NCI-H2227 (cell line): ENCODE measurements around the gene PET117.
"Not testable (repeated sequence)": the region's sequence is repeated elsewhere in the genome, so short reads cannot be mapped to it uniquely, and the experiment has no call there.

Experiments used
- DNase-seq: peaks from one replicate; lab custom pipeline; 2025; ENCODE audit not compliant: unreplicated experiment; lab: John Stamatoyannopoulos, UW

PET117 gene

GRCh38 chr20:18137412-18138265 is at the start of gene PET117, which contains the start of gene KAT14:
Gene PET117, plus strand, starts transcription at chr20:18137863. Its CDS starts 93 bp downstream, at chr20:18137956.
Gene KAT14, plus strand, starts transcription at chr20:18137863. Its CDS starts 4,798 bp downstream, at chr20:18142661.
- peak; percentile 96 for DNase-seq

- not testable (repeated sequence) for DNase-seq
Measured at GRCh38 chr20:18088298-18088697, 49.4 kb upstream of the PET117 start.

- not testable (repeated sequence) for DNase-seq
Measured at GRCh38 chr20:18088841-18089240, 48.8 kb upstream of the PET117 start.

GRCh38 chr20:18090044-18090443 is 47.6 kb upstream of the PET117 start:
- DNase-seq: no peak

- DNase-seq: no peak
Measured at GRCh38 chr20:18090477-18090876, 47.2 kb upstream of the PET117 start.

- no peak for DNase-seq
Measured at GRCh38 chr20:18091623-18092022, 46.0 kb upstream of the PET117 start.

- DNase-seq: no peak
Measured at GRCh38 chr20:18092890-18093289, 44.8 kb upstream of the PET117 start.

GRCh38 chr20:18093388-18093787 is 44.3 kb upstream of the PET117 start:
- DNase-seq: no peak

GRCh38 chr20:18094191-18094590 is 43.5 kb upstream of the PET117 start:
- no peak for DNase-seq

GRCh38 chr20:18100569-18100968 is 37.1 kb upstream of the PET117 start:
- DNase-seq: not testable (repeated sequence)

- peak; percentile 21 for DNase-seq
Measured at GRCh38 chr20:18101125-18101810, 36.4 kb upstream of the PET117 start.

GRCh38 chr20:18103497-18103896 is 34.2 kb upstream of the PET117 start:
- DNase-seq: no peak

- DNase-seq: no peak
Measured at GRCh38 chr20:18108326-18108725, 29.3 kb upstream of the PET117 start.

GRCh38 chr20:18128574-18128973 is 9.1 kb upstream of the PET117 start:
- DNase-seq: not testable (repeated sequence)

- DNase-seq: no peak
Measured at GRCh38 chr20:18132663-18133062, 5.0 kb upstream of the PET117 start.

- no peak for DNase-seq
Measured at GRCh38 chr20:18133962-18134361, 3.7 kb upstream of the PET117 start.

- DNase-seq: no peak
Measured at GRCh38 chr20:18138266-18138582, 561 bp downstream of the PET117 start.

- DNase-seq: no peak
Measured at GRCh38 chr20:18138639-18139583, 1.2 kb downstream of the PET117 start.

GRCh38 chr20:18139832-18140231 is 2.2 kb downstream of the PET117 start:
- DNase-seq: no peak

GRCh38 chr20:18144541-18145099 is 7.0 kb downstream of the PET117 start:
- no peak for DNase-seq

GRCh38 chr20:18154342-18154741 is 16.7 kb downstream of the PET117 start:
- no peak for DNase-seq
